ENCODE results near the gene SLC25A43.

Gene SLC25A43

GRCh38 chrX:119501511-119502148, 102.5 kb downstream of the SLC25A43 start:
- Histone ChIP-seq H3K27me3 (ENCODE audit: insufficient read depth, low read length) (no peaks in the 10 kb centered on the region), H3K4me2 (ENCODE audit: low read length) (no peak overlapping the region), H3K9me2 (ENCODE audit: low read depth, low read length) (no peaks in the 10 kb centered on the region), H4K20me1 (ENCODE audit: insufficient read depth, low read length) (no peaks in the 10 kb centered on the region), H3K4me3 (ENCODE audit: low read depth, low read length, poor library complexity, severe bottlenecking) (no peak overlapping the region), H3K9ac (ENCODE audit: low read length) (no peak overlapping the region), H2AFZ (ENCODE audit: low read length) (no peak overlapping the region), H3K27ac (ENCODE audit: low read depth, low read length, poor library complexity, severe bottlenecking) (no peak overlapping the region), H3F3A (ENCODE audit: insufficient read depth, low read length) (no peaks in the 10 kb centered on the region), H3K36me3 (ENCODE audit: insufficient read depth, low read length) (no peaks in the 10 kb centered on the region), H3K4me1 (ENCODE audit: insufficient read depth, low read length, severe bottlenecking) (peaks cover 21% of the 10 kb centered on the region), H3K79me2 (ENCODE audit: insufficient read depth, low read length) (no peaks in the 10 kb centered on the region), H3K9me3 (ENCODE audit: low read length) (no peaks in the 10 kb centered on the region)
- no peak for TF ChIP-seq CTCF (IDR thresholded peaks at IDR 0.05; ENCODE audit: low read length)
- no peak for TF ChIP-seq EZH2 (IDR thresholded peaks at IDR 0.05; ENCODE audit: borderline replicate concordance, low read length)

- Histone ChIP-seq H3F3A (ENCODE audit: insufficient read depth, low read length) (no peaks in the 10 kb centered on the region), H2AFZ (ENCODE audit: low read length) (no peak overlapping the region), H3K9me2 (ENCODE audit: low read depth, low read length) (no peaks in the 10 kb centered on the region), H3K4me3 (ENCODE audit: low read depth, low read length, poor library complexity, severe bottlenecking) (no peak overlapping the region), H4K20me1 (ENCODE audit: insufficient read depth, low read length) (no peaks in the 10 kb centered on the region), H3K9ac (ENCODE audit: low read length) (no peak overlapping the region), H3K27ac (ENCODE audit: low read depth, low read length, poor library complexity, severe bottlenecking) (no peak overlapping the region), H3K79me2 (ENCODE audit: insufficient read depth, low read length) (no peaks in the 10 kb centered on the region), H3K9me3 (ENCODE audit: low read length) (no peaks in the 10 kb centered on the region), H3K27me3 (ENCODE audit: insufficient read depth, low read length) (no peaks in the 10 kb centered on the region), H3K4me1 (ENCODE audit: insufficient read depth, low read length, severe bottlenecking) (peaks cover 12% of the 10 kb centered on the region), H3K36me3 (ENCODE audit: insufficient read depth, low read length) (no peaks in the 10 kb centered on the region), H3K4me2 (ENCODE audit: low read length) (no peak overlapping the region)
- TF ChIP-seq EZH2 (IDR thresholded peaks at IDR 0.05; ENCODE audit: borderline replicate concordance, low read length), result no peak
- TF ChIP-seq CTCF (IDR thresholded peaks at IDR 0.05; ENCODE audit: low read length), result no peak
Measured at GRCh38 chrX:119502727-119503483, 103.8 kb downstream of the SLC25A43 start.

DNA sequence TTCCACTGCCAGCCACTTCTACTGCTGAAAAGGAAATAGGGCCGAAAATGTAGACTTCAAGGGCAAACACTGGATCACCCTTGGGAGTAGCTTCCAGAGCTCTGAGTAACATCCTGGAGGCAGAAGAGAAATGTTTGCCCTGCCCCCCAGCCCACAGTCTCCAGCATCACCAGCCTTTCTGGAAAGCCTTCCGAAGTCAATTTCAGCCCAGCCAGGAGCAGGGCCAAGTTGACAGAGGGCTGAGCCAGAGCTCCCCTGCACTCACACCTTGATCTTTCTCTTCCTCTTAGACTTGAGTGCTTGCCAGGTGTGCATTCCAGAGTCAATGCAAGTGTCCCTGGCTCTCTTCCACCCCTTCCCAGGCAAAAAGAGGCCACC, 104.3 kb downstream of the SLC25A43 start:
- H3K4me2 ChIP-seq (ENCODE audit: low read length), result no peak overlapping the region
- H3K4me3 ChIP-seq (ENCODE audit: low read depth, low read length, poor library complexity, severe bottlenecking), result no peak overlapping the region
- no peak overlapping the region for H3K9ac ChIP-seq (ENCODE audit: low read length)
- H3K27ac ChIP-seq (ENCODE audit: low read depth, low read length, poor library complexity, severe bottlenecking), result no peak overlapping the region
- H3K36me3 ChIP-seq (ENCODE audit: insufficient read depth, low read length), result no peaks in the 10 kb centered on the region
- no peak overlapping the region for H2AFZ ChIP-seq (ENCODE audit: low read length)
- no peaks in the 10 kb centered on the region for H3K79me2 ChIP-seq (ENCODE audit: insufficient read depth, low read length)
- peaks cover 12% of the 10 kb centered on the region for H3K4me1 ChIP-seq (ENCODE audit: insufficient read depth, low read length, severe bottlenecking)
- no peaks in the 10 kb centered on the region for H3K27me3 ChIP-seq (ENCODE audit: insufficient read depth, low read length)
- no peak for TF ChIP-seq EZH2 (IDR thresholded peaks at IDR 0.05; ENCODE audit: borderline replicate concordance, low read length)
- TF ChIP-seq CTCF (IDR thresholded peaks at IDR 0.05; ENCODE audit: low read length), result no peak
- H4K20me1 ChIP-seq (ENCODE audit: insufficient read depth, low read length), result no peaks in the 10 kb centered on the region
- no peaks in the 10 kb centered on the region for H3K9me2 ChIP-seq (ENCODE audit: low read depth, low read length)
- H3F3A ChIP-seq (ENCODE audit: insufficient read depth, low read length), result no peaks in the 10 kb centered on the region
- H3K9me3 ChIP-seq (ENCODE audit: low read length), result no peaks in the 10 kb centered on the region

Measured in OCI-LY1 (cell line).